DOHH2 (cell line): Measurements from ENCODE around the gene EHMT1.

Experiments used
- CTCF ChIP-seq: fragments of 200-600 bp; sonication (generic); IDR thresholded peaks from one replicate; pipeline ENCODE4 v1.5.1; 2014; ENCODE audit warnings: antibody characterized with exemption, mild to moderate bottlenecking, low read depth, low read length; ENCODE audit not compliant: poor library complexity, severe bottlenecking
- EZH2phosphoT487 ChIP-seq: fragments of 200-600 bp; sonication (generic); IDR thresholded peaks from 2 replicates; pipeline ENCODE4 v1.6.1; 2017; ENCODE audit warnings: borderline replicate concordance, mild to moderate bottlenecking, antibody characterized with exemption, low read length, moderate library complexity, mixed read lengths

DNA sequence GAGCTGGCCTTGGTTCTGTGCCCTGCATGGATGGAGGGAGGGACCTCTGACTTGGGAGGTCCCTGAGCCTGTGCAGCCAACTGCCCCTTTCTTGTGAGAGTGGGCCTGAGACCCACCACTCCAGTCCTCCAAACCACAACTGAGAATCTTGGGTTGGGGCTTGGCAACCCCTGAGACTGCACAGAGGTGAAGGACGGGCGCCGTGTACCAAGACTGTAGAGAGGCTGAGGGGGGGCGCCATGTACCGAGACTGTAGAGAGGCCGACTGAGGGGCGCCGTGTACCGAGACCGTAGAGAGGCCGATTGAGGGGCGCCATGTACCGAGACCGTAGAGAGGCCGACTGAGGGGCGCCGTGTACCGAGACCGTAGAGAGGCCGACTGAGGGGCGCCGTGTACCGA lies 199.5 kb downstream of the EHMT1 start:
- TF ChIP-seq CTCF: no peak
- no peak for TF ChIP-seq EZH2phosphoT487
